SK-N-SH treated with all-trans-retinoic acid at 6 μM for 48 hours (cell line): ENCODE data around the gene HOXB4.

ENCODE experiments used
- ATAC-seq: fragments of 200-7000 bp; cut with Tn5 transposase; 3 replicates; pipeline ENCODE4 v1.9.1; 2020; ENCODE audit warnings: mild to moderate bottlenecking, moderate library complexity
- ARNTL ChIP-seq: fragments of 450-650 bp; formaldehyde crosslinking; IDR thresholded peaks from 2 replicates; pipeline ENCODE4 v1.5.0; 2020; ENCODE audit warnings: low read depth, mild to moderate bottlenecking, moderate library complexity, borderline replicate concordance
- BACH2 ChIP-seq: fragments of 250-450 bp; sonication (Bioruptor Pico); IDR thresholded peaks from 2 replicates; pipeline ENCODE4 v1.9.0; 2021; ENCODE audit warnings: mild to moderate bottlenecking, borderline replicate concordance
- CSDC2 ChIP-seq: fragments of 250-450 bp; sonication (Bioruptor Pico); IDR thresholded peaks from 2 replicates; pipeline ENCODE4 v1.5.0; 2020; ENCODE audit warnings: mild to moderate bottlenecking, moderate library complexity
- CSRNP3 ChIP-seq: fragments of 250-450 bp; sonication (Bioruptor Pico); IDR thresholded peaks from 2 replicates; pipeline ENCODE4 v1.5.1; 2021; ENCODE audit warnings: mild to moderate bottlenecking, moderate library complexity
- GLIS3 ChIP-seq: fragments of 250-450 bp; sonication (Bioruptor Pico); IDR thresholded peaks from 2 replicates; pipeline ENCODE4 v1.5.0; 2020; ENCODE audit warnings: mild to moderate bottlenecking, moderate library complexity
- ISL1 ChIP-seq: fragments of 250-450 bp; sonication (Bioruptor Pico); IDR thresholded peaks from 2 replicates; pipeline ENCODE4 v2.1.2; 2022; ENCODE audit warnings: mild to moderate bottlenecking, moderate library complexity
- PPARA ChIP-seq: fragments of 250-450 bp; sonication (Bioruptor Pico); IDR thresholded peaks from 2 replicates; pipeline ENCODE4 v1.5.0; 2020; ENCODE audit warnings: mild to moderate bottlenecking, borderline replicate concordance
- RARB ChIP-seq: fragments of 250-450 bp; sonication (Bioruptor Pico); IDR thresholded peaks from 2 replicates; pipeline ENCODE4 v1.8.0; 2021; ENCODE audit warnings: mild to moderate bottlenecking, moderate library complexity
- SNAI2 ChIP-seq: fragments of 250-450 bp; sonication (Bioruptor Pico); IDR thresholded peaks from 2 replicates; pipeline ENCODE4 v1.5.0; 2020; ENCODE audit warnings: mild to moderate bottlenecking, moderate library complexity
- TCF4 ChIP-seq: fragments of 250-450 bp; sonication (Bioruptor Pico); IDR thresholded peaks from 2 replicates; pipeline ENCODE4 v1.8.0; 2021; ENCODE audit warnings: mild to moderate bottlenecking, moderate library complexity, borderline replicate concordance
- TOX ChIP-seq: fragments of 250-450 bp; sonication (Bioruptor Pico); IDR thresholded peaks from 2 replicates; pipeline ENCODE4 v1.8.0; 2021; ENCODE audit warnings: mild to moderate bottlenecking, moderate library complexity, borderline replicate concordance
- TSHZ2 ChIP-seq: fragments of 250-450 bp; sonication (Bioruptor Pico); IDR thresholded peaks from 2 replicates; pipeline ENCODE4 v1.5.0; 2020; ENCODE audit warnings: mild to moderate bottlenecking, moderate library complexity
- ZC3H10 ChIP-seq: fragments of 250-450 bp; sonication (Bioruptor Pico); IDR thresholded peaks from 2 replicates; pipeline ENCODE4 v1.5.1; 2021; ENCODE audit warnings: mild to moderate bottlenecking, moderate library complexity
- ZFP3 ChIP-seq: fragments of 250-450 bp; sonication (Bioruptor Pico); IDR thresholded peaks from 2 replicates; pipeline ENCODE4 v1.5.0; 2020; ENCODE audit warnings: mild to moderate bottlenecking, moderate library complexity
- ZNF565 ChIP-seq: fragments of 450-650 bp; formaldehyde crosslinking; conservative IDR thresholded peaks from 2 replicates; pipeline ENCODE4 v1.5.0; 2020; ENCODE audit warnings: low read depth, mild to moderate bottlenecking, moderate library complexity
- ZNF70 ChIP-seq: fragments of 450-650 bp; formaldehyde crosslinking; IDR thresholded peaks from 2 replicates; pipeline ENCODE4 v1.5.0; 2020; ENCODE audit warnings: mild to moderate bottlenecking, moderate library complexity
- ZNF8 ChIP-seq: fragments of 450-650 bp; formaldehyde crosslinking; IDR thresholded peaks from 2 replicates; pipeline ENCODE4 v1.5.0; 2020; ENCODE audit warnings: mild to moderate bottlenecking, moderate library complexity
- TF ChIP-seq, protein P1 (sequence below): fragments of 250-450 bp; sonication (Bioruptor Pico); IDR thresholded peaks from 2 replicates; pipeline ENCODE4 v1.8.0; 2020; ENCODE audit warnings: mild to moderate bottlenecking, moderate library complexity, borderline replicate concordance
- TF ChIP-seq, protein P2 (sequence below): fragments of 250-450 bp; sonication (Bioruptor Pico); IDR thresholded peaks from 2 replicates; pipeline ENCODE4 v1.5.1; 2020; ENCODE audit warnings: low read depth, mild to moderate bottlenecking, moderate library complexity
- TF ChIP-seq, protein P3 (sequence below): fragments of 250-450 bp; sonication (Bioruptor Pico); IDR thresholded peaks from 2 replicates; pipeline ENCODE4 v1.8.0; 2021; ENCODE audit warnings: low read depth, mild to moderate bottlenecking, moderate library complexity, borderline replicate concordance

The HOXB4 gene

DNA sequence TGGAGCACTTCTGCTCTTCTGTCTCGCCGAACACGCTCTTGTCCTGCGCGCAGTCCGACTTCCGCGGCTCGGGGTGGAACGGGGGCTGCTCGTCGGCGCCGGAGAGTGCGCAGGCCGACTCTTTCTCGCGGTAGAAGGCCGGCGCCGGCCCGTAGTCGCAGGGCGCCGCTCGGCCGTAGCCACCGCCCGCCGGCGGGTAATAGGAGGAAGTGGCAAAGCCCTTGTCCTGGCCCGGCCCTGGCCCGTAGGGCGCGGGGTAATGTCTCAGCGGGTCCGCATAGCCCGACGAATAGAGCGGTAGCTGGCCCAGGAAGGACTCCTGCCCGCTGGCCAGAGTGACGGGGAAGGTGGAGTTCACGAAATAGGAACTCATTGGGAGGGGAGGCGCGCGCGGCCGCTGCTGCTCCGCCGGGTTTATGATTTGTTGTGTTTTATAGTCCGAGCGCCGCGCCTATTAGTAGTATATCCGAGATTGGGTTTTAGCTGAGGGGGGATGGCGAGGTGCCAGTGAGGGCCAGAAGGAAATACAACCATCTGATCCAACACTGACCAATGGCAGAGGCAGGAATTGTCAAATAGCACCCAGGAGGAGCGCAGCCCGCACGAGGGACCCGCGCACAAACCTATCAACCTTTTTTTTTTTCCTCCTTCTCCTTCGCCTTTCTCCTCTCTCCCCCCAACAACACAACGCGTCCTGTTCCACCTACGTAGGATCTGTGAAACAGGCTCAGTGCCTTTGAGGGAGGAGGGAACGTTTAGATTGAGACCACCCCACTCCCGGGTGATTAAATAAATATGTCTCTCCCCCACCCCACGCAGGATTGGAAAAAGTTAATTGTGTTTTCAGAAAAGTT lies 19.9 kb upstream of the HOXB4 start:
- no peak for ATAC-seq
- TF ChIP-seq CSRNP3 (CRISPR knock-in tag): no peak
- no peak for TF ChIP-seq ZNF8 (CRISPR knock-in tag)
- TF ChIP-seq ISL1 (CRISPR knock-in tag): no peak
- TF ChIP-seq, protein P1, sequence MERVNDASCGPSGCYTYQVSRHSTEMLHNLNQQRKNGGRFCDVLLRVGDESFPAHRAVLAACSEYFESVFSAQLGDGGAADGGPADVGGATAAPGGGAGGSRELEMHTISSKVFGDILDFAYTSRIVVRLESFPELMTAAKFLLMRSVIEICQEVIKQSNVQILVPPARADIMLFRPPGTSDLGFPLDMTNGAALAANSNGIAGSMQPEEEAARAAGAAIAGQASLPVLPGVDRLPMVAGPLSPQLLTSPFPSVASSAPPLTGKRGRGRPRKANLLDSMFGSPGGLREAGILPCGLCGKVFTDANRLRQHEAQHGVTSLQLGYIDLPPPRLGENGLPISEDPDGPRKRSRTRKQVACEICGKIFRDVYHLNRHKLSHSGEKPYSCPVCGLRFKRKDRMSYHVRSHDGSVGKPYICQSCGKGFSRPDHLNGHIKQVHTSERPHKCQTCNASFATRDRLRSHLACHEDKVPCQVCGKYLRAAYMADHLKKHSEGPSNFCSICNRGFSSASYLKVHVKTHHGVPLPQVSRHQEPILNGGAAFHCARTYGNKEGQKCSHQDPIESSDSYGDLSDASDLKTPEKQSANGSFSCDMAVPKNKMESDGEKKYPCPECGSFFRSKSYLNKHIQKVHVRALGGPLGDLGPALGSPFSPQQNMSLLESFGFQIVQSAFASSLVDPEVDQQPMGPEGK (CRISPR knock-in tag): no peak
- TF ChIP-seq, protein P2, sequence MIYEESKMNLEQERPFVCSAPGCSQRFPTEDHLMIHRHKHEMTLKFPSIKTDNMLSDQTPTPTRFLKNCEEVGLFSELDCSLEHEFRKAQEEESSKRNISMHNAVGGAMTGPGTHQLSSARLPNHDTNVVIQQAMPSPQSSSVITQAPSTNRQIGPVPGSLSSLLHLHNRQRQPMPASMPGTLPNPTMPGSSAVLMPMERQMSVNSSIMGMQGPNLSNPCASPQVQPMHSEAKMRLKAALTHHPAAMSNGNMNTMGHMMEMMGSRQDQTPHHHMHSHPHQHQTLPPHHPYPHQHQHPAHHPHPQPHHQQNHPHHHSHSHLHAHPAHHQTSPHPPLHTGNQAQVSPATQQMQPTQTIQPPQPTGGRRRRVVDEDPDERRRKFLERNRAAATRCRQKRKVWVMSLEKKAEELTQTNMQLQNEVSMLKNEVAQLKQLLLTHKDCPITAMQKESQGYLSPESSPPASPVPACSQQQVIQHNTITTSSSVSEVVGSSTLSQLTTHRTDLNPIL (CRISPR knock-in tag): no peak
- no peak for TF ChIP-seq ZNF70
- no peak for TF ChIP-seq TOX
- no peak for TF ChIP-seq TSHZ2 (CRISPR knock-in tag)
- no peak for TF ChIP-seq SNAI2 (CRISPR knock-in tag)
- no peak for TF ChIP-seq TCF4 (CRISPR knock-in tag)
- no peak for TF ChIP-seq ZNF565 (CRISPR knock-in tag)
- no peak for TF ChIP-seq RARB (CRISPR knock-in tag)

DNA sequence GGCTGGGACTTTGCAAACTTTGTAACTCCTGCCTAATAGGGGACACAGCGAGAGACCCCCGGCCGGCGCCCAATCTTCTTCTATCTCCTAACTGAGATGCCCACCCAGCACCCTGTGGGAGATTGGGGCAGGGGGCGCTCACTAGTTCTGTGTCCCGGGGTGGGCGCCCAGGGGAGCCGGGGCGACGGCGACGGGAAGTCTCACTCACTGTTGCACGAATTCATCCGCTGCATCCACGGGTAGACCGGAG lies 19.3 kb upstream of the HOXB4 start:
- TF ChIP-seq ZC3H10 (CRISPR knock-in tag) (no peak), ZNF565 (CRISPR knock-in tag) (no peak), ZFP3 (CRISPR knock-in tag) (no peak), TOX (no peak), PPARA (CRISPR knock-in tag) (no peak), GLIS3 (CRISPR knock-in tag) (no peak), CSDC2 (no peak), TSHZ2 (CRISPR knock-in tag) (no peak), RARB (CRISPR knock-in tag) (no peak), ARNTL (CRISPR knock-in tag) (no peak), SNAI2 (CRISPR knock-in tag) (no peak), ZNF8 (CRISPR knock-in tag) (no peak), BACH2 (CRISPR knock-in tag) (no peak)
- TF ChIP-seq, protein P2 (CRISPR knock-in tag): no peak
- TF ChIP-seq, protein P3, sequence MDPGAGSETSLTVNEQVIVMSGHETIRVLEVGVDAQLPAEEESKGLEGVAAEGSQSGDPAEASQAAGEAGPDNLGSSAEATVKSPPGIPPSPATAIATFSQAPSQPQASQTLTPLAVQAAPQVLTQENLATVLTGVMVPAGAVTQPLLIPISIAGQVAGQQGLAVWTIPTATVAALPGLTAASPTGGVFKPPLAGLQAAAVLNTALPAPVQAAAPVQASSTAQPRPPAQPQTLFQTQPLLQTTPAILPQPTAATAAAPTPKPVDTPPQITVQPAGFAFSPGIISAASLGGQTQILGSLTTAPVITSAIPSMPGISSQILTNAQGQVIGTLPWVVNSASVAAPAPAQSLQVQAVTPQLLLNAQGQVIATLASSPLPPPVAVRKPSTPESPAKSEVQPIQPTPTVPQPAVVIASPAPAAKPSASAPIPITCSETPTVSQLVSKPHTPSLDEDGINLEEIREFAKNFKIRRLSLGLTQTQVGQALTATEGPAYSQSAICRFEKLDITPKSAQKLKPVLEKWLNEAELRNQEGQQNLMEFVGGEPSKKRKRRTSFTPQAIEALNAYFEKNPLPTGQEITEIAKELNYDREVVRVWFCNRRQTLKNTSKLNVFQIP: no peak
- ATAC-seq: no peak
